AG09319 (cell line): ENCODE data around the gene IL32.

ENCODE experiments used
- DNase-seq: peaks from one replicate; pipeline ENCODE4 v3.0.0-alpha.2; 2010; ENCODE audit warnings: low read depth; ENCODE audit errors: extremely low read depth
- TF ChIP-seq, protein P1 (sequence below): IDR thresholded peaks from 2 replicates; pipeline ENCODE4 v1.5.1; 2011; ENCODE audit warnings: low read depth, mild to moderate bottlenecking, inconsistent platforms, low read length, moderate library complexity

Gene IL32

DNA sequence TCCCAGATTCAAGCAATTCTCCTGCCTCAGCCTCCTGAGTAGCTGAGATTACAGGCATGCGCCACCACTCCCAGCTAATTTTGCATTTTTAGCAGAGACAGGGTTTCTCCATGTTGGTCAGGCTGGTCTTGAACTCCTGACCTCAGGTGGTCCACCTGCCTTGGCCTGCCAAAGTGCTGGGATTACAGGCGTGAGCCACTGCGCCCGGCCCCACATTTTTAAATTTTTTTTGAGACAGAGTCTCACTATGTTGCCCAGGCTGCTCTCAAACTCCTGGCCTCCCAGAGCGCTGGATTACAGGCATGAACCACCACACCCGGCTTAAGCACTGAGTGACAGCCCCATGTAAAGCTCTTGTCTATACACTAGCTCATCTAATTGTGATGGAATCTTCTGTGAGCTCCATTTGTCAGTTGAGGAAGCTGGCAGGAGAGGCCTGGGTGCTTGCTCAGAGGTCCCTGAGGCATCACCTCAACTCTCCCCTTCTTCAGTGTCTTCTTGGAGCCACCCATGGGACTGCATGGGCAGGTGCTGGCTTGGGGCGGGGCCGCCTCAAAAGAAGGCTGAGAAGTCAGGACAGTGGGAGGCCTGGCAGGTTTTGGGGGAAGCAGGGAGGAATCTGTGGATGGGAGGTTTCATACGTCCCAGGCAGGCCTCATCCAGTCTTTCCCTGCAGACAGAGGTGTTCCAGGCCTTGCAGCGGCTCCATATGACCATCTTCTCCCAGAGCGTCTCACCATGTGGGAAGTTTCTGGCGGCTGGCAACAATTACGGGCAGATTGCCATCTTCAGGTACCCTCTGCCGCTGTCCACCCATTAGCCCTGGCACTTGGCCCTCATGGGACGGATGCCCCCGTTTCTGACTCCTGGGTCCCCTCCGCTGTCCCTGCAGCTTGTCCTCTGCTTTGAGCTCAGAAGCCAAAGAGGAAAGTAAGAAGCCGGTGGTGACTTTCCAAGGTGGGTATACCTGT lies 40.1 kb upstream of the IL32 start:
- TF ChIP-seq, protein P1, sequence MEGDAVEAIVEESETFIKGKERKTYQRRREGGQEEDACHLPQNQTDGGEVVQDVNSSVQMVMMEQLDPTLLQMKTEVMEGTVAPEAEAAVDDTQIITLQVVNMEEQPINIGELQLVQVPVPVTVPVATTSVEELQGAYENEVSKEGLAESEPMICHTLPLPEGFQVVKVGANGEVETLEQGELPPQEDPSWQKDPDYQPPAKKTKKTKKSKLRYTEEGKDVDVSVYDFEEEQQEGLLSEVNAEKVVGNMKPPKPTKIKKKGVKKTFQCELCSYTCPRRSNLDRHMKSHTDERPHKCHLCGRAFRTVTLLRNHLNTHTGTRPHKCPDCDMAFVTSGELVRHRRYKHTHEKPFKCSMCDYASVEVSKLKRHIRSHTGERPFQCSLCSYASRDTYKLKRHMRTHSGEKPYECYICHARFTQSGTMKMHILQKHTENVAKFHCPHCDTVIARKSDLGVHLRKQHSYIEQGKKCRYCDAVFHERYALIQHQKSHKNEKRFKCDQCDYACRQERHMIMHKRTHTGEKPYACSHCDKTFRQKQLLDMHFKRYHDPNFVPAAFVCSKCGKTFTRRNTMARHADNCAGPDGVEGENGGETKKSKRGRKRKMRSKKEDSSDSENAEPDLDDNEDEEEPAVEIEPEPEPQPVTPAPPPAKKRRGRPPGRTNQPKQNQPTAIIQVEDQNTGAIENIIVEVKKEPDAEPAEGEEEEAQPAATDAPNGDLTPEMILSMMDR, result no peak
- no peak for DNase-seq

DNA sequence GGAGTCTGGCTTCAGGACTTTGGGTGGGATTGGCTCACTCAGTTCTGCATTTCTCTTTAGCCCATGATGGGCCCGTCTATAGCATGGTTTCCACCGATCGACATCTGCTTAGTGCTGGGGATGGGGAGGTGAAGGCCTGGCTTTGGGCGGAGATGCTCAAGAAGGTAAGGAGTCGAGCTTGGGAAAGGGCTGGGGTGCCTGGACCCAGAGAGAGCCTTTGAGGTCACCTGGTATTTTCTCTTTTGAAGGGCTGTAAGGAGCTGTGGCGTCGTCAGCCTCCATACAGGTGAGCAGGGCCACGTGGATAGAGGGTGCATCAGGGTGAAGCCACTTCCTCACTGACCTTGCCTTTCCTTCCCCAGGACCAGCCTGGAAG lies 39.4 kb upstream of the IL32 start:
- DNase-seq, result no peak
- TF ChIP-seq, protein P1, result no peak

DNA sequence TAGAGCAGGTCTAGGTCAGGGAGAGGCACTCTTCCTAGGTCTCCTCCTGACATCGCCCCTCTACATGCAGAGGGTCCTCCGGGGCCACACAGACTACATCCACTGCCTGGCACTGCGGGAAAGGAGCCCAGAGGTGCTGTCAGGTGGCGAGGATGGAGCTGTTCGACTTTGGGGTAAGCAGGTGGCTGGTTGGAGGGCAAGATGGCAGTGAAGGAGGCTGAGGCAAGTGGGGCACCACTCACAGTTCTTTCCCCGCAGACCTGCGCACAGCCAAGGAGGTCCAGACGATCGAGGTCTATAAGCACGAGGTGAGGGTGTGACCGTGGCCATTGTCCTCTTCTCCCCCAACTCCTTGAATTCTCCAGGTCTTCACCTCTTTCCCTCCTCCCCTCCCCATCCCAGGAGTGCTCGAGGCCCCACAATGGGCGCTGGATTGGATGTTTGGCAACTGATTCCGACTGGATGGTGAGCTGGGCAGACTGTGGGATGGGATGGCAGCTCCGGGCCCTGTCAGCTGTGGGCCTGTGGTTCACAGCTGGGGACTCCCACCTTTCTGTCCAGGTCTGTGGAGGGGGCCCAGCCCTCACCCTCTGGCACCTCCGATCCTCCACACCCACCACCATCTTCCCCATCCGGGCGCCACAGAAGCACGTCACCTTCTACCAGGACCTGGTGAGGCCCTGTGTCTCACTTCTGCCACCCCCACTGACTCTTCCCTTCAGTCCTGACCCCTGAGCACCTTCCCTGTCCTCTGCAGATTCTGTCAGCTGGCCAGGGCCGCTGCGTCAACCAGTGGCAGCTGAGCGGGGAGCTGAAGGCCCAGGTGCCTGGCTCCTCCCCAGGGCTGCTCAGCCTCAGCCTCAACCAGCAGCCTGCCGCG lies 38.6 kb upstream of the IL32 start:
- no peak for DNase-seq
- TF ChIP-seq, protein P1, result no peak

DNA sequence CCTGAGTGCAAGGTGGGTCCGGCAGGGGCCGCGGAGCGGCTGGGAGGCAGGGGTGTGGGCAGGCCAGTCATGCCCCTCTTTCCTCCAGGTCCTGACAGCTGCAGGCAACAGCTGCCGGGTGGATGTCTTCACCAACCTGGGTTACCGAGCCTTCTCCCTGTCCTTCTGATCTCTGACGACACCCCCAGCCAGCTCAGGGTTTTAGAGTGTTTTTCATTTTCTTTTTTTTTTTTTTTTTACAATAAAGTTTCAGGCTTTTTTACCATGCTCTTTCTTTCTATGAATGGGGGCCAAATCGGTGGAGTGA lies 38.0 kb upstream of the IL32 start:
- TF ChIP-seq, protein P1, result no peak
- DNase-seq, result no peak

DNA sequence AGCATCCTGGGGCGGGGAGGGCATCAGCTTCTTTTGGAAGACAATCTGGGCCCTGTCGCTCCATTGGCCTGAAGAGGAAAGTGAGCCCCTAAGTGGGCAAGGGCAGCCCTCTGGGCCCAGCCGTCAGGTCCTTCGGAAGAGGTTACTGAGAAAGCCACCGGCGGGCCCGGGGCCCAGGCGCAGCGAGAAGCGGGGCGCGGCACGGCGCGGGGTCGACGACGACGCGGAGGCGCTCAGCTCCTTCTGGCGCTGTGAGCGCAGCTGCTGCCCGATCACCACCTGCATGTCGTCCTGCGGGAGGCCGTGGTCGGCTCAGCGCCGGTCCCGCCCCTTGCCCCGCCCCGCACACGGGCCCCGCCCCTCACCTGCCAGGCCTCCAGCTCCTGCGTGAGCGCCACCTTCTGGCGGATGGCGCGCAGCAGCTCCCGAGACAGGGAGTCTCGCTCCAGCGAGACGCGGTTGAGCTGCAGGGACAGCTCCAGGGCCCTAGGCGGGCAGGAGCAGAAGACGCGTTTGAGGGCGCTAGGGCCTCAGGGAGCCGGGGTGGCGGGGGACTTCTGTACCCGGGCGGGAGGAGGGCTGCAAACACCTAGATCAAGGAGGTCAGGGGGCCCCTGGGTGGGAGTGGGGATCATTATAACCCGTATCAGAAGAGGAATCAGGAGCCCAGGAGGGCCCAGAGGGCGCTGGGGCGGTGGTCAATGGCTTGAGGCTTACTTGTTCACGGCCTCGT lies 37.3 kb upstream of the IL32 start:
- TF ChIP-seq, protein P1, result peak; percentile 50
- no peak for DNase-seq

DNA sequence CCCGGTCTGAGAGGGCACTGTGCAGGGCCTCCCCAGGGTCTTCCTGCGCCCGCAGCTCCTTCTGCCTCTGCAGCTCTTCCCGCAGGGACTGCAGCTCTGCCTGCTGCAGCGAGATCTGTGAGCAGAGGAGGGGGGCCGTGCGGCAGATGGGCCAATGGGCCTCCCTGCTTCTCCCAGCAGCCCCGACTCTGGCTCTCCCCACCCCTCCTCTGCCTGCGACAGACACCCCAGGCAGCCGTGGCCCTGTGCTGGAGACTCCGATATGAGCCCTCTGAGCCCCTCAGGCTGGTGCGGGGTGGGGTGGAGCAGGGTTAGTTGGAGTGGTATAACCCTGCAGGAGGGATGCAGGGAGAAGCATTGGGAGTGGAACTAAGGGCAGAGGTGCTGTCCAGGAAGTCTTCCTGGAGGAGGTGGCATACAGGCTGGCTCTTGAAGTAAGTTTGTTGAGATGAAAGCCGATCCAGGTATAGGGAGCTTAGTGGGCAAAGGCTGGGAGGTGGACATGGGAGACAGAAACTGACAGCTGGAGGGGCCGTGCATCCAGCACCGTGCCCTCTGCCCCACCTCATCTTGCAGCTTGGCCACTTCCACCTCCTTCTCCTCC lies 36.6 kb upstream of the IL32 start:
- TF ChIP-seq, protein P1, result no peak
- DNase-seq, result no peak
